ENCODE measurements around the gene AKR1D1. TPM values are rescaled to one million over a fixed set of nuclear protein-coding genes. Genes with fewer than 3 reads are reported as not detected.

The AKR1D1 gene
- total RNA-seq, 1 donor from 2014 or later, result 3.4 TPM

GRCh38 chr7:138166681-138167080 is 90.4 kb downstream of the AKR1D1 start:
- Mint-ChIP-seq H3K4me1 (ENCODE audit: low read depth) (peaks cover 21% of the 10 kb centered on the region), H3K36me3 (ENCODE audit: insufficient read depth) (peaks cover 14% of the 10 kb centered on the region), H3K9me3 (ENCODE audit: low read depth) (peaks cover 12% of the 10 kb centered on the region), H3K27me3 (no peaks in the 10 kb centered on the region), H3K4me3 (ENCODE audit: low read depth) (no peak overlapping the region), H3K27ac (peak overlapping the region; percentile 71)
- no peak for DNase-seq (ENCODE audit: low spot score, unreplicated experiment)
- TF ChIP-seq, protein P1, sequence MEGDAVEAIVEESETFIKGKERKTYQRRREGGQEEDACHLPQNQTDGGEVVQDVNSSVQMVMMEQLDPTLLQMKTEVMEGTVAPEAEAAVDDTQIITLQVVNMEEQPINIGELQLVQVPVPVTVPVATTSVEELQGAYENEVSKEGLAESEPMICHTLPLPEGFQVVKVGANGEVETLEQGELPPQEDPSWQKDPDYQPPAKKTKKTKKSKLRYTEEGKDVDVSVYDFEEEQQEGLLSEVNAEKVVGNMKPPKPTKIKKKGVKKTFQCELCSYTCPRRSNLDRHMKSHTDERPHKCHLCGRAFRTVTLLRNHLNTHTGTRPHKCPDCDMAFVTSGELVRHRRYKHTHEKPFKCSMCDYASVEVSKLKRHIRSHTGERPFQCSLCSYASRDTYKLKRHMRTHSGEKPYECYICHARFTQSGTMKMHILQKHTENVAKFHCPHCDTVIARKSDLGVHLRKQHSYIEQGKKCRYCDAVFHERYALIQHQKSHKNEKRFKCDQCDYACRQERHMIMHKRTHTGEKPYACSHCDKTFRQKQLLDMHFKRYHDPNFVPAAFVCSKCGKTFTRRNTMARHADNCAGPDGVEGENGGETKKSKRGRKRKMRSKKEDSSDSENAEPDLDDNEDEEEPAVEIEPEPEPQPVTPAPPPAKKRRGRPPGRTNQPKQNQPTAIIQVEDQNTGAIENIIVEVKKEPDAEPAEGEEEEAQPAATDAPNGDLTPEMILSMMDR (IDR thresholded peaks at IDR 0.05; ENCODE audit: unreplicated experiment), result no peak

DNA sequence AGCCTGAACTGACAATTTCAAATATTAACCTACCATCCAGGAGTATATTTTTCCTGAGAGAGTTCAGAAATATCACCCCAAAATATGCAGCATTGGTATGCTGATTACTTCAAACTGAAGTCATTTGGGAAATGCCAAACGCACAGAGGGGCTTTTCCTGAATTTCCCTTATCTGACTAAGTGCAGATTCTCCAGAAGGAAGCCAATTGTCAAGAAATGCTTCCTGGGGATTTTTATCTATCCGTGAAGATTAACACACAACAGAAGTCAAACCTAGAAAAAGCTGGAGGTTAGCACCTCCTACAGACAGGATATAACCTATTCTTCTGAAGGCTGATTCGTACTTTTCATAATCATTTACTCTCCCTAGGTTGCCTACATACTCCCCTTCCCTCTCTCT is 91.0 kb downstream of the AKR1D1 start:
- no peak for DNase-seq (ENCODE audit: low spot score, unreplicated experiment)
- Mint-ChIP-seq H3K36me3 (ENCODE audit: insufficient read depth) (peaks cover 14% of the 10 kb centered on the region), H3K4me1 (ENCODE audit: low read depth) (peaks cover 21% of the 10 kb centered on the region), H3K9me3 (ENCODE audit: low read depth) (peaks cover 12% of the 10 kb centered on the region), H3K27ac (no peak overlapping the region), H3K4me3 (ENCODE audit: low read depth) (no peak overlapping the region), H3K27me3 (no peaks in the 10 kb centered on the region)
- TF ChIP-seq, protein P1 (IDR thresholded peaks at IDR 0.05; ENCODE audit: unreplicated experiment), result no peak

DNA sequence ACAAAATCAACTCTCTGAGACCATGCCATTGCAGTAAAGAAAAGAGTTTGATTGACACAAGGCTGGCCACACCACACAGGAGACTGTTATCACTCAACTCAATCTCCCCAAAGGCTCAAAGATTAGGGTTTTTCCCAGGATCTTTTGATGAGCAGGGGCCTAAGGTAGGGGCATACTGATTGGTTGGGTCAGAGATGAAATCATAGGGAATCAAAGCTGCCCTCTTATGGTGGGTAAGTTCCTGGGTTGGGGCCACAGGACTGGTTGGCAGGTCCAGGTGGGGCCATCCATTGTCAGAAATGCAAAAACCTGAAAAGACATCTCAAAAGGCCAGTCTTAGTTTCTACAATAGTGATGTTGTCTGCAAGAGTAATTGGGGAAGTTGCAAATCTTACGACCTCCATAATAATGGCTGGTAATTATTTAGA is 91.6 kb downstream of the AKR1D1 start:
- H3K27ac Mint-ChIP-seq, result no peak overlapping the region
- H3K4me1 Mint-ChIP-seq (ENCODE audit: low read depth), result peaks cover 21% of the 10 kb centered on the region
- DNase-seq (ENCODE audit: low spot score, unreplicated experiment), result no peak
- TF ChIP-seq, protein P1 (IDR thresholded peaks at IDR 0.05; ENCODE audit: unreplicated experiment), result no peak
- no peak overlapping the region for H3K4me3 Mint-ChIP-seq (ENCODE audit: low read depth)
- H3K9me3 Mint-ChIP-seq (ENCODE audit: low read depth), result peaks cover 14% of the 10 kb centered on the region
- peaks cover 14% of the 10 kb centered on the region for H3K36me3 Mint-ChIP-seq (ENCODE audit: insufficient read depth)
- no peaks in the 10 kb centered on the region for H3K27me3 Mint-ChIP-seq

Other genes with a start within 250 kb of the AKR1D1 start
- gene DGKI, start 229.5 kb upstream of the AKR1D1 start, total RNA-seq, result 0.41 and 0.91 TPM in 2 replicates
- gene CREB3L2, start 74.4 kb upstream of the AKR1D1 start, total RNA-seq, result 65.9 and 66.9 TPM in 2 replicates